ENCODE data around the gene ST8SIA5.

ST8SIA5 gene

DNA sequence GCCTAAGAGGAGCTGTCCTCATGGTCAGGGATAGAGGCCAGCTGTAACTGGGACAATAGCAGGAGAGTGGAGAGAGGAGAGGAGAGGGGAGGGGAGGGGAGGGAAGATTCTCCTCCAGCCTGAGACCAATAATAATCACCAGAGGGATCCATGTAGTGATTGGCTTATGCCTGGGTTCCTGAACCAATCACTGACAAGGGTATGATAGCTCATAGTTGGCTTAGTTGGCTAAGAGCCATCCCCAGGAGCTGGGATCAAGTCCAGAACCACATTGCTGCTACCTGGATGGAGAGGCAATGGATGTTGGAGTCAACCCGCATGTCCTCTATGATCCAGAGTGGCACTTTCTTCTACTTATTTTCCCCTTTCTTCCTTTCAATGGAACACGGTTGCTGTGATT is 7.7 kb upstream of the ST8SIA5 start:
- H2AFZ ChIP-seq (ENCODE audit: low read depth, low read length), result no peak overlapping the region
- H3K4me1 ChIP-seq (ENCODE audit: insufficient read depth, low read length), result no peaks in the 10 kb centered on the region
- no peak for TF ChIP-seq CTCF (IDR thresholded peaks at IDR 0.05; ENCODE audit: borderline replicate concordance, extremely low read depth, low read length, poor library complexity, severe bottlenecking)
- TF ChIP-seq EZH2 (IDR thresholded peaks at IDR 0.05; ENCODE audit: borderline replicate concordance, low read depth, low read length, severe bottlenecking), result no peak
- no peaks in the 10 kb centered on the region for H4K20me1 ChIP-seq (ENCODE audit: insufficient read depth, low read length)
- H3K27me3 ChIP-seq (ENCODE audit: insufficient read depth, low read length, poor library complexity), result peaks cover 5% of the 10 kb centered on the region
- H3K4me2 ChIP-seq (ENCODE audit: insufficient read depth, low read length), result no peak overlapping the region
- no peaks in the 10 kb centered on the region for H3K9me3 ChIP-seq (ENCODE audit: insufficient read depth, low read length, severe bottlenecking)
- H3K9ac ChIP-seq (ENCODE audit: low read depth, low read length), result no peak overlapping the region
- no peaks in the 10 kb centered on the region for H3K36me3 ChIP-seq (ENCODE audit: insufficient read depth, low read length)
- H3K4me3 ChIP-seq (ENCODE audit: low read depth in 1 of 2, low read length in 2 of 2), result no peak overlapping the region
- DNase-seq (no peak), ATAC-seq (ENCODE audit: insufficient read depth, low read depth) (no peak)
- H3K27ac ChIP-seq (ENCODE audit: low read length), result no peak overlapping the region
- no peaks in the 10 kb centered on the region for H3K79me2 ChIP-seq (ENCODE audit: insufficient read depth, low read length)

DNA sequence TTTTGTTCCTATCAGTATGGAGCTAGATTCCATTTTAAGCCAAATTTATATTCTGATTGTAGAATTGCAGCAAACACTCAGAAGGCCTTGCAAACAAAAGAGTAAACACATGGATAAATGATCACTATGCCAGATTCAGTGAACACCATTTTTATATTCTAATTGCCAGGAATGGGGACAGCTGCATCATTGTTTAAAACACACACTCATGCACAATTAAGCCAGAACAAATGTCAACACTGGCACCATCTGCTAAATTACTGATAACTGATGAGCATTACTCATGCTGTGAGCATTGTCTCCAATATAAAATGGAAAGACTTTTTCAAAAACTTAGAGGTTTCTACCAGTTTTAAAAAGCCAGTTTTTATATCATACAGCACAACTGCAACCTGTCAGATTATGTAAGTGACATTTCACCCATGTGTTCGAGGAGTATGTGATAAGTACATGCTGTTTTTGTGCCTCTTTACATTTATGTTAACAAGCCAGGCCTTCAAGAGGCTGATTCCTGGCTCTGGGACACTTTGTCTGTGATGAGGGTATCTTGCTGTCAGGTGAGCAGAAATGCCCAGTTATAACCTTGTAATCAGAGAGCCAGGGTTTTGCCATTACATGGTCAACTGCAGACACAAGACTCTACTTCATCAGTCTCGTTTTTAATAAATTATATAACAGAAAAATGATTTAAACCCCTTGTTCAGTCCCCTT is 4.4 kb upstream of the ST8SIA5 start:
- no peaks in the 10 kb centered on the region for H3K9me3 ChIP-seq (ENCODE audit: insufficient read depth, low read length, severe bottlenecking)
- H2AFZ ChIP-seq (ENCODE audit: low read depth, low read length), result no peak overlapping the region
- H3K4me3 ChIP-seq (ENCODE audit: low read depth in 1 of 2, low read length in 2 of 2), result no peak overlapping the region
- H3K27ac ChIP-seq (ENCODE audit: low read length), result no peak overlapping the region
- no peaks in the 10 kb centered on the region for H3K79me2 ChIP-seq (ENCODE audit: insufficient read depth, low read length)
- H3K36me3 ChIP-seq (ENCODE audit: insufficient read depth, low read length), result no peaks in the 10 kb centered on the region
- H3K4me2 ChIP-seq (ENCODE audit: insufficient read depth, low read length), result no peak overlapping the region
- DNase-seq, result no peak
- no peak overlapping the region for H3K9ac ChIP-seq (ENCODE audit: low read depth, low read length)
- TF ChIP-seq CTCF (IDR thresholded peaks at IDR 0.05; ENCODE audit: borderline replicate concordance, extremely low read depth, low read length, poor library complexity, severe bottlenecking) (no peak), EZH2 (IDR thresholded peaks at IDR 0.05; ENCODE audit: borderline replicate concordance, low read depth, low read length, severe bottlenecking) (no peak)
- H4K20me1 ChIP-seq (ENCODE audit: insufficient read depth, low read length), result no peaks in the 10 kb centered on the region
- peaks cover 5% of the 10 kb centered on the region for H3K27me3 ChIP-seq (ENCODE audit: insufficient read depth, low read length, poor library complexity)
- H3K4me1 ChIP-seq (ENCODE audit: insufficient read depth, low read length), result no peaks in the 10 kb centered on the region
- ATAC-seq (ENCODE audit: insufficient read depth, low read depth), result no peak

GRCh38 chr18:46759890-46760289 is 3.0 kb upstream of the ST8SIA5 start:
- ATAC-seq (ENCODE audit: insufficient read depth, low read depth), result peak; percentile 58; the same call in 1 of the 3 replicates
- Histone ChIP-seq H3K4me3 (ENCODE audit: low read depth in 1 of 2, low read length in 2 of 2) (no peak overlapping the region), H2AFZ (ENCODE audit: low read depth, low read length) (no peak overlapping the region), H3K27ac (ENCODE audit: low read length) (no peak overlapping the region), H3K9me3 (ENCODE audit: insufficient read depth, low read length, severe bottlenecking) (no peaks in the 10 kb centered on the region), H3K36me3 (ENCODE audit: insufficient read depth, low read length) (no peaks in the 10 kb centered on the region), H3K79me2 (ENCODE audit: insufficient read depth, low read length) (no peaks in the 10 kb centered on the region), H3K27me3 (ENCODE audit: insufficient read depth, low read length, poor library complexity) (peaks cover 5% of the 10 kb centered on the region), H3K4me2 (ENCODE audit: insufficient read depth, low read length) (no peak overlapping the region), H4K20me1 (ENCODE audit: insufficient read depth, low read length) (no peaks in the 10 kb centered on the region), H3K4me1 (ENCODE audit: insufficient read depth, low read length) (no peaks in the 10 kb centered on the region), H3K9ac (ENCODE audit: low read depth, low read length) (no peak overlapping the region)
- no peak for TF ChIP-seq EZH2 (IDR thresholded peaks at IDR 0.05; ENCODE audit: borderline replicate concordance, low read depth, low read length, severe bottlenecking)
- TF ChIP-seq CTCF (IDR thresholded peaks at IDR 0.05; ENCODE audit: borderline replicate concordance, extremely low read depth, low read length, poor library complexity, severe bottlenecking), result no peak
- peak; percentile 39 for DNase-seq
